Measurements from ENCODE around the gene PLCD3. TPM values are rescaled to one million over a fixed set of nuclear protein-coding genes. Genes with fewer than 3 reads are reported as not detected.

Gene PLCD3
- polyA plus RNA-seq, 12 donors, result 21.4 to 75.0 (median 30.5) TPM; not detected in 1

DNA sequence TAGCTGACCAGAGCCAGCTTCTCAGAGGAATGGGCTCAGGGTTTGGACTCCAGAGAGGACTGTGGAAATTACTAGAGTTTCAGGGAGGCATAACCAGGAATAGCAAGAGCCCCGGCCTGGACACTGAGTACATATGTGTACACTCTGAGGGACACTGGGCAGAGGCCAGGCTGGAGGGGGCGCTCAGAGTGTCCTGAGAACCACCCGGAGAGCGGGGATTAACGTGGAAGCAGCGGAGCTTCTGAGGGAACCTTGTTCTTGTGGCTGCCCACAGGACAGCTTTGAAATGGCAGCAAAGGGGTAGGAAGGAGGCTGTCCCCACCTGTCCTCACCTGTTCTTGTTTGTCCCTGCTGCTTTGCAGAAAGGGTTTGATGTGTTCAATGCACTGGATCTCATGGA, 27.8 kb downstream of the PLCD3 start:
- DNase-seq, result no peak

- DNase-seq, result no peak
Measured at GRCh38 chr17:45104029-45104428, 28.3 kb downstream of the PLCD3 start.

DNA sequence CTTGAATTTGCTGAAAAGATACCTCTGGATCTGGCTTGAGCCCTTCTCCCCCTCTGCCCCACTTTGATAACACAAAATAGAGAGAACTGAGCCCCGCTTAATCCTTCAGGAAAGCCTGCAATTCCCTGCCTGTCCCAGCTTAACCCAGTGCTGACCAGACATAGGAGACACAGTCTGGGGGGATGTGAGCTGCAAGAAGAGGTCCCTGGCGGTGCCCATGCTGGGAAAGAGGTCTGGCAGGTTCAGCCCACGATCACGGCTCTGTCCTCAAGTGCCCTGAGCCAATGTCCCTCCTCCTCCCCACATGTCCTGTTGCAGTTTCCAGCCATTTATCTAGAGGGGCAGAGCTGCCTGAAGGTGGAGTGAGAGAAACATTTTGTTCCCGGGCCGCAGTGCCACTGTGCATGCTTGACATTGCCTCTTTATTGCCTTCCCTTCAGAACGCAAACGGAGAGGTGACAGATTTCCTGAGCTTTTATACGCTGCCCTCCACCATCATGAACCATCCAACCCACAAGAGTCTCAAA, 29.0 kb downstream of the PLCD3 start:
- no peak for DNase-seq

DNA sequence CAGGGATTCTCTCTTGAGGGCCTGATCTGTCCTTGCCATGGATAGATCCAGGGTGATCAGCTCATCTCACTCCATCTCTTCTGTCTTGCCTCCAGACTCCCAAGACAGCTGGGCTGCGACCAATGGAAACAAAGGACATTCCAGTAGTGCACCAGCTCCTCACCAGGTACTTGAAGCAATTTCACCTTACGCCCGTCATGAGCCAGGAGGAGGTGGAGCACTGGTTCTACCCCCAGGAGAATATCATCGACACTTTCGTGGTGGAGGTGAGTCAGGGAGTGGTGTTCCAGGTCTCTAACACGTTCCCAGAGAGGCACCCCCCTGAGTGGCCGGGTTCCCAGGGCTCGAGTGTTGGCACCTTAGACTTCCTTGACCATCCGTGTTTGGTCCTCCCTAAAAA, 29.5 kb downstream of the PLCD3 start:
- DNase-seq, result no peak

- no peak for DNase-seq
Measured at GRCh38 chr17:45101883-45102811, 30.2 kb downstream of the PLCD3 start.

GRCh38 chr17:45101546-45101882, 30.8 kb downstream of the PLCD3 start:
- no peak for DNase-seq

DNA sequence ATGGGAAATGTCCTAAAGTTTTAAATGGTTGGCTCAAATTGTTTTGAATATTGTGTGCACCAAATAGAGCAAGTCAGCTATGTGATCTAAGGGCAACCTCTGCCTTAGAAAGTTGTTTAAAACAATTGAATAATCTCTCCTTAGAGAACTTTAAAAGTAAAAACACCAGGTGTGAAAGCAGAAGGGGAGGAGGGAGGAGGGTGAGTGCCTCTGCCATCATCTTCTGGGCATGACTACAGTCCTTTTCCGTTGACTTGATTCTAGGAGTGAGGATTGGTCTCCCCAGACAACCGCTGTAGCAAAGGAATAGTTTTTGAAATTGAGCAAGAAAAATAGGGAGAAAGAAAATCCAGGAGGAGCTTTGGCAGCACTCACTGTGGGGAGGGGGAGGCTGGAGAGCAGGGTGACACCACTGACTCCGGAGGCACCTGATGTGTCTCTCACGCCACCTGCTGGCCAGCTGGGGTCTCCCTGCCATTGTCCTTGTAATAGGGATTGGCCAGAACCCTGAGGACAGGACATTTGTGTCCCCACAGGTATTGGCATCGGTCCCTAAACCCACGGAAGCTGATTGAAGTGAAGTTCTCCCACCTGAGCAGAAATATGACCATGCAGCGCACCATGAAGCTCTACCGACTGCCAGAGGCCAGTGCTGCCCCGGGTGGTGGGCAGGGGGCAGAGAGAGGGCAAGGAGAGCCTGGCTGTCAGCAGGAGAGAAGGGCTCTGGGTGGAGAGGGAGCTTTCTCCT, 33.3 kb downstream of the PLCD3 start:
- peak; percentile 79 for DNase-seq

GRCh38 chr17:45098081-45098868, 34.0 kb downstream of the PLCD3 start:
- DNase-seq, result no peak

DNA sequence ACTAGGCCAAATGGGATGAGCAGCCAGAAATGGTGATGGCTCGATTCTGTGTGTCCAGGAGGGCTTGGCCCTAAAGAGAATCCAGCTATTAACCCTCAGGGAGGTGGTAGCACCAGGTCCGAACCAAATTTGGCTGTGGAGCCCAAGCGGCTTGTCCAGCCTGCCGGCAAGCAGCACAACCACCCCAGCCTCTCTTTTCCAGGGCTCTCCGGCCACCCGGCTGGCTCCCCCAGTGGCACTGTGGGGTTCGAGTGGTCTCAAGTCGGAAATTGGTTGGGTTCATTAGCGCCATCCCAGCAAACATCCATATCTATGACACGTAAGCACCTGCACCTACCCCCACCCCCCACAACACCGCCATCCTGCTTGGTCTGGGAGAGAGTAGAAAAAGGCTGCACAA, 35.4 kb downstream of the PLCD3 start:
- no peak for DNase-seq

DNA sequence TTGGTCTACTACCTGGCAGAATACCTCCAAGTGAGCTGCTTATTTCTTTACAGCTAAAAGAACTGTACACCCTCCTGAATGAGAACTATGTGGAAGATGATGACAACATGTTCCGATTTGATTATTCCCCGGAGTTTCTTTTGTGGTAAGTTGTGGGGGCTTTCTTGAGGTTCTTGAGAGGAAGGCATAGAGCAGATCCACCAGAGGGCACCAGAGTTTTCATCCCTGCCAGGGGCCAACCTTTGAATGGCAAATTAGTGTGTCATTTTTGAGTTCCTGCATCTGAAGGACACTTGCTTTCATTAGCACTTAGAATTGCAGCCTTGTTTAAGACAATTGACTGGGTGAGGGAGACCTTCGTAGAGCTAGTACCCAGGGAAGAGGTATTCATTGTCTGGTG, 36.2 kb downstream of the PLCD3 start:
- DNase-seq, result no peak

GRCh38 chr17:45093444-45094110, 38.7 kb downstream of the PLCD3 start:
- DNase-seq, result no peak

GRCh38 chr17:45092911-45093430, 39.3 kb downstream of the PLCD3 start:
- no peak for DNase-seq

DNA sequence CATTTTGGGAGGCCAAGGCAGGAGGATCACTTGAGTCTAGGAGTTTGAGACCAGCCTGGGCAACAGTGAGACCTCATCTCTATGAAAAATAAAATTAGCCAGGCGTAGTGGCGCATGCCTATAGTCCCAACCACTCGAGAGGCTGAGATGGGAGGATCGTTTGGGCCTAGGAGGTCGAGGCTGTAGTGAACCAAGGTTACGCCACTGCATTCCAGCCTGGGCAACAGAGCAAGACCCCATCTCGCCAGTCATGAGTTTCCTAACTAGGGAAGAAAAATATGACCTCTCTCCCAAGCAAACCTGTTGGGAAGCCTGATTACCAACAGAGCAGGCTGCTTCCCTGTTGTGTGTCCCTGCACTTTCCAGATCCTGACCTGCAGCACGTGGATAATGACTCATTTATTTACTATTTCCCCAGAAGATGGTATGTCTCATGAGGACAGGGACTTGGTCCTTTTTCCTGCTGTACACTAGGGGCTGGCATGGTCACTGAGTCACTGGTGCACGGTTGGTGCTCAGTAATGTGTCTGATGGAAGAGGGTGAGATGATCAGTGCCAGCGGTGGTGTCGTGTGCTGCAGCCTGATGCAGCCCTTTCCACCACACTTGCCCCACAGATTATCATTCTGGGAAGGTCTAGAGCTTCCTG, 40.4 kb downstream of the PLCD3 start:
- DNase-seq, result no peak

- DNase-seq, result no peak
Measured at GRCh38 chr17:45090711-45091110, 41.6 kb downstream of the PLCD3 start.

DNA sequence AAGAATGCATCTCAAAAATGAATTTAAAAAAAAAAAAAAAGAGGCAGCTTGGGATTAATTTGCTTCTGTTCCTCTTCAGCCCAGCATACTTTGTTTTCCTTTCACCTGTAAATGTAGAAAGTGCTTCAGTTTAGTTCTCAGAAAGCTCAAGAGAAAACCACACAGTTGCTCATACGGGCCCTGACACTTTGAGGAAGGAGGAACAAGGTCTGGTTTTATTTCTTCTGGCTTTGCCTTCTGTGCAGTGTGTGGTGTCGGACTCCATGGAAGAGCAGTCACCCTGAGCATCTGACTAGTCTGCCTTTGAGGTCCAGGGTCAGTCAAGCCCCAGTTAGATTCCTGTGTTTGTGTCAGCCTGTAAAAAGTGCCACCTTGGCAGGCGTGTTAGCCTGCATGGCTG, 43.6 kb downstream of the PLCD3 start:
- no peak for DNase-seq

- no peak for DNase-seq
Measured at GRCh38 chr17:45087978-45088377, 44.3 kb downstream of the PLCD3 start.

- no peak for DNase-seq
Measured at GRCh38 chr17:45087504-45087975, 44.8 kb downstream of the PLCD3 start.

- DNase-seq, result no peak
Measured at GRCh38 chr17:45086865-45087503, 45.3 kb downstream of the PLCD3 start.

DNA sequence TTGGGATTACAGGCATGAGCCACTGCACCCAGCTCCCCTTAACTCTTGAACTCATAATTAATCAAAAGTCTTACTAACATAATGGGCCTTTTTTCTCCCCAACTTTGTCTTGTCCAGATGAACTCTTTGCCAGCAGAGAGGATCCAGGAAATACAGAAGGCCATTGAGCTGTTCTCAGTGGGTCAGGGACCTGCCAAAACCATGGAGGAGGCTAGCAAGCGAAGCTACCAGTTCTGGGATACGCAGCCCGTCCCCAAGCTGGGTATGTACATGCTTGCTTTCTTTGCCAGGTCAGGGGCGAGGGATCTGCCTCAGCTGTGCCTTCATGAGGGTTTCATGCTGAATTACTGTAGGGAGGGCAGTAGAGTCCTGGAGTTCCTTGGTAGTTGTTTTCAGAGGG, 45.9 kb downstream of the PLCD3 start:
- DNase-seq, result no peak
